Mucosa of descending colon (tissue), 3 donors: ENCODE data around the gene ZDHHC11B. TPM values are rescaled to one million over a fixed set of nuclear protein-coding genes. Genes with fewer than 3 reads are reported as not detected.
A peak's percentile ranks its signal among the peaks of the same experiment; 100 is the strongest.
"Not testable (repeated sequence)": the region's sequence is repeated elsewhere in the genome, so short reads cannot be mapped to it uniquely, and the experiment has no call there.

Experiments used
- ATAC-seq: fragments of 200-7000 bp; cut with Tn5 transposase; one replicate; pipeline ENCODE4 v1.9.1; 2020; ENCODE audit warnings: mild to moderate bottlenecking, moderate library complexity
- DNase-seq, 3 donors: peaks; one replicate each; pipeline ENCODE4 v3.0.0-alpha.2; 2020
- H3K36me3 ChIP-seq: fragments of 200-600 bp; one replicate; pipeline ENCODE4 v1.8.0; 2021; ENCODE audit warnings: low read depth, mild to moderate bottlenecking
- H3K4me1 ChIP-seq: fragments of 200-600 bp; one replicate; pipeline ENCODE4 v1.8.0; 2021; ENCODE audit warnings: low read depth, mild to moderate bottlenecking
- H3K4me3 ChIP-seq: fragments of 200-600 bp; one replicate; pipeline ENCODE4 v1.8.0; 2021; ENCODE audit warnings: mild to moderate bottlenecking
- H3K9me3 ChIP-seq: fragments of 200-600 bp; one replicate; pipeline ENCODE4 v1.8.0; 2021; ENCODE audit warnings: mild to moderate bottlenecking
- CTCF ChIP-seq: fragments of 200-600 bp; IDR thresholded peaks from one replicate; pipeline ENCODE4 v1.8.0; 2022; ENCODE audit warnings: antibody characterized with exemption, mild to moderate bottlenecking
- intact Hi-C, 2 donors: fragments of 100-400 bp; cut with DNase I in 1 of 2; cut with micrococcal nuclease in 1 of 2; formaldehyde crosslinking; loops; one replicate each; pipeline versions ENCODE4 v1.11.0 to v1.11.1; 2022; cut with DNase I, micrococcal nuclease
- total RNA-seq, 3 donors: library from RNA; stranded (reverse); fragmentation: NEBNext Ultra II Directional in 2 of 3; extraction: Animal tissue kit (Norgen Biotek cat#: 25700) in 2 of 3; gene quantifications; one replicate each; pipeline versions ENCODE4 v1.2.1 to v1.2.4, GENCODE V29; 2021 to 2023
- donor health status: DM: no; HTN: no; CAD: no; lungs with moderate emphysema.
- donor health status: DM: no; HTN: no; CAD: no.
- donor health status: DM: no; HTN: yes; CAD: no.

Gene ZDHHC11B
- total RNA-seq, 3 donors from 2014 or later: 0.41 to 6.4 (median 4.6) TPM

GRCh38 chr5:706127-706526, 78.4 kb downstream of the ZDHHC11B start:
- DNase-seq, H3K36me3 ChIP-seq, H3K4me1 ChIP-seq, H3K9me3 ChIP-seq, intact Hi-C loops, ATAC-seq, H3K4me3 ChIP-seq: not testable (repeated sequence)

DNA sequence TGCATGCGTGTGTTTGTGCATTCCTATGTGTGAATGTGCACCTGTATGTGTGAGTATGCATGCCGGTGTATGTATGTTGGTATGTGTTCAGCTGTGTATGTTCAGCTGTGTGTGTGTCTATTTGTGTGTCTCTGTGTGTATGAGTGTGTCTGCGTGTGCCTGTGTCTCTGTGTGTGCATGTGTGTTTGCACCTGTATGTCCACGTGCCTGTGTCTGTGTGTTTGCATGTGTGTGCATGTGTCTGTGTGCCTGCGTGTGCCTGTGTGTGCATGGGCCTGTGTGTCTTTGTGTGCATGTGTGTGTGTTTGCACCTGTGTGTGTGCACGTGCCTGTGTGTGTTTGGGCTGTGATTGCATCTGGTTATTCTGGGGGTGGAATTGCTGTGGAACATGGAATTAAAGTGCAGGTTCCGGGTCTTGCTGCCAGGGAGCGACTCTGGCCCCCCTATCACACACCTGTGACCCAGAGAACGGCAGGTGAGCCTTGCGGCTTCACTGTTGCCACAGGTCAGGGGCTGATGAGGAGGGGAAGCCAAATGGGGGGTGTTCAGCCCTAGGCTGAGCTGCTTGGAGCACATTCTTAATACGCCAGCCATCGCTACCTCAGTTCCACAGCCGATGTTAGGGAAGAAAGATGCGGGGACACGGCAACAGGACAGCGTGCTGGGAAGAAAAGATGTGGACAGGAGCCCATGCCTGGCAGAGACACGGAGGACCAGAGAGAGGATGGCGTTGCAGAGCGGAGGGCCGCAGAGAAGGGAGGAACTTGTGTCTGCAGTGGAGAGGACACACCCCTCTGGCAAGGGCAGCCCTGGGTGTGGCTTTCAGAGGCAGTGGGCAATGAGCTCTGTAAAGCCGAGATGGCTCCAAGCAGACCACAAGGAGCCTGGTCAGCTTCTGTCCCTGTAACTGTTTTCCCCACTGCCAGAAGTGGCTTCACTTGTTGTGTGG, 87.5 kb downstream of the ZDHHC11B start:
- H3K4me1 ChIP-seq, H3K9me3 ChIP-seq, intact Hi-C loops, H3K36me3 ChIP-seq, DNase-seq, H3K4me3 ChIP-seq, ATAC-seq: not testable (repeated sequence)

DNA sequence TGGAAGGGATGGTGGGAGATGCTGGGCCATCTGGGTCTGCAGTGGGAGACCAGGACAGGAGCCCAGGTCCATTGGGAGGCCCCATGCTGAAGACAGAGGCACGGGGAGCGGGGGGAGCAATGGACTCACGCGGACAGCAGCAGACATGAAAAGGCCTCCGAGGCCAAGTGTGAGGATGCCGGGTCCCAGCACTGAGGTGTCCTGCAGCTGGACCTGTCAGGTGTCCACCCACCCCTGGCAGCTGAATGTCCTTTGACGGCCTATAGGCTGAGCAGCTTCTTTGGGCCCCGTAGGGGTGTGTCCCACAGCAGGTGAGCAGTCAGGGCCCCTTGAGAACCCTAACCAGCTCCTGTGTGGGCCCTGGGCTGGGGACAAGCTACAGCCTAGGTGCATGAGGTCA, 88.3 kb downstream of the ZDHHC11B start:
- H3K4me3 ChIP-seq, H3K9me3 ChIP-seq, ATAC-seq, intact Hi-C loops, DNase-seq, H3K4me1 ChIP-seq, H3K36me3 ChIP-seq: not testable (repeated sequence)

DNA sequence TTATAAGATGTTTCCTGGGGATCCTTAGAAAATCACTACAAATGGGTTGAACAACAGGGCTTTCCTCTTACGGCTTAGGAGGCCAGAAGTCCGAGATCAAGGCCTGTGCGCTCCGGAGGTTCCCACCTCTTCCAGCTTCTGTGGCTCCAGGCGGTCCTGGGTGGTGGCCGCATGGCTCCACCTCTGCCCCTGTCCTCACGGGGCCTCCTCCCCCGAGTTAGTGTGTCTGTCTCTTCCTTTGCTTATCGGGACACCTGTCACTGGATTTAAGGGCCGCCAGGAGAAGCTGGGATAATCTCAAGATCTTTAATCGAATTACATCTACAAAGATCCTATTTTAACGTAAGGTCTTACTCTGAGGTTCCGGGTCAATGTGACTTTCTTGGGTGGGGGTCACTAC, 89.1 kb downstream of the ZDHHC11B start:
- ATAC-seq, H3K4me1 ChIP-seq, DNase-seq, H3K4me3 ChIP-seq, H3K9me3 ChIP-seq, H3K36me3 ChIP-seq, intact Hi-C loops: not testable (repeated sequence)

GRCh38 chr5:694042-694431, 90.5 kb downstream of the ZDHHC11B start:
- peak; percentile 26 for ATAC-seq
- H3K4me3 ChIP-seq, H3K9me3 ChIP-seq, H3K4me1 ChIP-seq, H3K36me3 ChIP-seq, intact Hi-C loops: not testable (repeated sequence)
- DNase-seq: peak in 2 of 3 donors; percentile 50 to 51

DNA sequence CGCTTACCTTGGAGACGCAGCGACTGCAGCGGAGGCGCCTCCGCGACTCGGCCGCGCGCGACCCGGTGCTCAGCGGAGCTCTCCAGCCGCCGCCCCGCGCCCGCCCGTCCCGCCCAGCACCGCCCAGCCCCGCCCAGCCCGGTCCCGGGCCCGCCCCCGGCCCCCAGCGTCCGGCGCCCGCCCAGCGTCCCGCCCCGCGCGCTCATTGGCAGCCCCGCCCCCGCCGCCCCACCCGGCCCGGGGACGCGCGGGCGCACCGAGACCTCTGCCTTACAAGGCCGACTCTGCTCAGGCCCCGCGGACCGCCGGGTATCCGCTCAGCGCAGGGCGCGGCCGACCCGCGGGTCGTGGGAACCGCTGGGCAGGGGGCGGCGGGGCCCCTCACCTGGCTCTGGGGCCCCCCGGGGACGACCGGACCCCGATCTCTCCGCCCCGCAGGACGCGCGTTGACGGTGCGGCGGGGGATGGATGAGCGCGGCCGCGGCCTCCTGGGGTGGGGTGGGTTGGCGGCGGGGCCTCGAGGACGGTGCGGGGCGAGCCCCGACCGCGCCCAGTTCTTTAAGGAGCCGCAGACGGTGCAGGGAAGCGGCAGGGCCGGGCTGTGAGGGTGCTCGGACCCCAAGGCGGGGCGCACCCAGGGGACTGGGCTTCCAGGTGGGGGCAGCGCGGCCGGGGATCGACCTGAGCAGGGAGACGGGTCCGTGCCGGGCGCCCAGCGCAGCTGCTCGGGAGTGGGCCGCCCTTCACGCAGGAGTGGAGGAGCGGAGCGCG, 91.1 kb downstream of the ZDHHC11B start, which contains the start of gene TPPP:
TPPP (minus strand) TSS at position 82 of the 771 bp plus-strand sequence. CDS start 15,292 bp downstream, outside the sequence.
- peak; percentile 87 to 95 (median 93) for DNase-seq
- H3K4me1 ChIP-seq, intact Hi-C loops, H3K4me3 ChIP-seq, H3K36me3 ChIP-seq, H3K9me3 ChIP-seq: not testable (repeated sequence)
- ATAC-seq: peak; percentile 91

- H3K9me3 ChIP-seq, intact Hi-C loops, H3K4me3 ChIP-seq, H3K4me1 ChIP-seq, H3K36me3 ChIP-seq: not testable (repeated sequence)
- DNase-seq (peak in 2 of 3 donors; percentile 41 to 46), ATAC-seq (peak; percentile 26)
Observed at GRCh38 chr5:692529-693041, 91.9 kb downstream of the ZDHHC11B start.

DNA sequence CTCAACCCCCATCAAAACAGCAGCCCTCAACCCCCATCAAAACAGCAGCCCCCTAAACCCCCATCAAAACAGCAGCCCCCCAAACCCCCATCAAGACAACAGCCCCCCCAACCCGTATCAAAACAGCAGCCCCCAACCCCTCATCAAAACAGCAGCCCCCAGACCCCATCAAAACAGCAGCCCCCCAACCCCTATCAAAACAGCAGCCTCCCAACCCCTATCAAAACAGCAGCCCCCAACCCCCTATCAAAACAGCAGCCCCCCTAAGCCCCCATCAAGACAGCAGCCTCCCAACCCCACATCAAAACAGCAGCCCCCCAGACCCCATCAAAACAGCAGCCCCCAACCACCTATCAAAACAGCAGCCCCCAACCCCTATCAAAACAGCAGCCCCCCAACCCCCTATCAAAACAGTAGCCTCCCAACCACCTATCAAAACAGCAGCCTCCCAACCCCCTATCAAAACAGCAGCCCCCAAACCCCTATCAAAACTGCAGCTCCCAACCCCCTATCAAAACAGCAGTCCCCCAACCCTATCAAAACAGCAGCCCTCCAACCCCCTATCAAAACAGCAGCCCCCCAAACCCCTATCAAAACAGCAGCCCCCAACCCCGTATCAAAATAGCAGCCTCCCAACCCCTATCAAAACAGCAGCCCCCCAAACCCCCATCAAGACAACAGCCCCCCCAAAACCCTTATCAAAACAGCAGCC, 92.6 kb downstream of the ZDHHC11B start:
- no peaks in the 10 kb centered on the region for H3K9me3 ChIP-seq
- ATAC-seq (no peak), DNase-seq (no peak)
- H3K4me1 ChIP-seq: no peaks in the 10 kb centered on the region
- no peak for TF ChIP-seq CTCF
- H3K36me3 ChIP-seq: no peaks in the 10 kb centered on the region
- H3K4me3 ChIP-seq: no peak overlapping the region
- intact Hi-C loops: no loop called here

- H3K9me3 ChIP-seq, H3K4me3 ChIP-seq, intact Hi-C loops, H3K36me3 ChIP-seq, H3K4me1 ChIP-seq: not testable (repeated sequence)
- peak in 1 of 3 donors; percentile 48 for DNase-seq
- peak; percentile 46 for ATAC-seq
Observed at GRCh38 chr5:691049-691448, 93.5 kb downstream of the ZDHHC11B start.

- H3K4me1 ChIP-seq, H3K36me3 ChIP-seq, ATAC-seq, H3K4me3 ChIP-seq, intact Hi-C loops, H3K9me3 ChIP-seq, DNase-seq: not testable (repeated sequence)
Observed at GRCh38 chr5:690293-690692, 94.2 kb downstream of the ZDHHC11B start.

DNA sequence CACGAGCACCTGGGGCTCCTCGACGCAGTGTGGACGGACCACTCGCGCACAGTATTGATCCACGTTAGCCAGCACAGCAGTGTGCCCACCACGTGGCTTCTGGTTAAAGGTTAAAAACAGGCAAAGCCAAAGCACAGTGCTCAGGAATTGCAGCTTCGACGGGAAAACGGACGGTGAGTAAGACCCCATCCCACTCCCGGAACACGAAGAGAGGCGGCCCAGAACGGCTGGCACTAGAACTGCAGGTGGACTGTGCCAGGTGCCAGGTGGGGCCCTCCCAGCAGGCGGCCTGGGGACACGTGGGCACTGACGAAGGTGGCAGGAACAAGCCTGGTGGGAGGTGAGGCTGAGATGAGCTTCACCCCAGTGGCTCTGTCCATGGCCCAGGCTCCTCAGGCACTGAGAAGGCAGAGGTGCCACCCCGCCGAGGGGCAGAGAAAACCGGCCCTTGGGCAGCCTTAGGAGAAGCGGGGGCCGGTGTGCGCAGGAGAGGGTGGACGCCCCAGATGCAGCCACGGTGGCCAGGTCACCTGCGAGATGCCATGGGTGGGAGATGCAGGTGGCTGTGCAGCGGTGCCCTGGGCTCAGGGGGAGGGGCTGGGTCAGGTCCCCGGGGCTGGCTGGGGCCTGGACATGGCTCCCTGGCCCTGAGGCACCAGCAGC, 96.0 kb downstream of the ZDHHC11B start:
- peak in 1 of 3 donors; percentile 27 for DNase-seq
- intact Hi-C loops, ATAC-seq, H3K36me3 ChIP-seq, H3K4me3 ChIP-seq, H3K9me3 ChIP-seq, H3K4me1 ChIP-seq: not testable (repeated sequence)

- intact Hi-C loops, H3K9me3 ChIP-seq, DNase-seq, ATAC-seq, H3K36me3 ChIP-seq, H3K4me3 ChIP-seq, H3K4me1 ChIP-seq: not testable (repeated sequence)
Observed at GRCh38 chr5:686936-687335, 97.6 kb downstream of the ZDHHC11B start.
